ENCODE results near the gene MEOX1.
"Not testable (repeated sequence)": the region's sequence is repeated elsewhere in the genome, so short reads cannot be mapped to it uniquely, and the experiment has no call there.

MEOX1 gene

DNA sequence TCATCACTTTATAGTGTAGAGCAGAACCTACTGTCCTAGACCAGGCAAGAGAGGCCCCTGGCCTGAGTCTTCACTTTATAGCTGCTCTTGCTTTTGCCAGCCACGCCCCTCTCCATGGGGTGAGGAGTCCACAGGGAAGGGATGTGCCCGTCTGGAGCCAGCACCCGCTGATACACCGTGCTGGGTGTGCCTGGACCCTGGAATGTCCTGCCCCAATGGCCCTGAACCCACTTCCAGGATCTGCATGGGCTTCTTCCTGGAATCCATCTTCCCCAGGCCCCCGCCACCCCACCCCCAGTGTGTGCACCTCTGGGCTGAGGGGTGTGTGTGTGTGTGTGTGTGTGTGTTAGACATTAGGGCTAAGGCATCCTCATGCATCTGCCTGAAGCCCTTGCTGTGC is 44.9 kb downstream of the MEOX1 start:
- DNase-seq (ENCODE audit: low read depth): no peak

DNA sequence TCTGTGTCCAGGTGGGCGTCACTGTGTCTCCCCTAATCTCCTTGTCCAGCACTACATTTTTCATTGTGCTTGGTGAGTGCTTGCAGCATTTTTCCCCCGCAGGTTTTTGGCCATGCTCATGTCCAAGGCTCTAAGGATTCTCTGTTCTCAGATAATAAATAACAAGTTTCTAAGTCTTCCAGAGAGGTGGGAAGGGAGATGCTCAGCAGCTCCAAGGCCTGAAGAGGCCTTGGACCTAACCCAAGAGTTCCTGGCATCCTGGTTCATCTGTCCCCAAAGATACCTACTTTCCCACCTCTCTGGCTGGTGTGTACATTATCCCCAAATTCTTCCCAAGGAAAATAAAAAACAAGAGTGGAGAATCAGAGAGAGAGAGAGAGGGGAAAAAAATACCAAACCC is 45.3 kb downstream of the MEOX1 start:
- no peak for DNase-seq (ENCODE audit: low read depth)

DNA sequence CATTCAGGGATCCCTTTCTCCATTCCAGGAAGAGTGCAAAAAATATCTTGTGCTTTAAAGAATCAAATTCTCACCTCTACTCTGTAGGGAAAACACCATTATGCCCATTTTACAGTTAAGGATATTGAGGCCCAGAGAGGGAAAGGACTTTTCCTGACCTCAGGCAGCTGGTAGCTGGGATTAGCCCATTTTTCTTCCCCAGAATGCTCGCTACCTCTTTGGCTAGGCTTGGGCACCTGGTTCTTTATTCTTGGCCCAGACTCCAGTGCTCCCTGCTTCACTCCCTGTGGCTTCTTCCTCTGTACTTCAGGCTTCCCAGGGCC is 45.7 kb downstream of the MEOX1 start:
- DNase-seq (ENCODE audit: low read depth): no peak

DNA sequence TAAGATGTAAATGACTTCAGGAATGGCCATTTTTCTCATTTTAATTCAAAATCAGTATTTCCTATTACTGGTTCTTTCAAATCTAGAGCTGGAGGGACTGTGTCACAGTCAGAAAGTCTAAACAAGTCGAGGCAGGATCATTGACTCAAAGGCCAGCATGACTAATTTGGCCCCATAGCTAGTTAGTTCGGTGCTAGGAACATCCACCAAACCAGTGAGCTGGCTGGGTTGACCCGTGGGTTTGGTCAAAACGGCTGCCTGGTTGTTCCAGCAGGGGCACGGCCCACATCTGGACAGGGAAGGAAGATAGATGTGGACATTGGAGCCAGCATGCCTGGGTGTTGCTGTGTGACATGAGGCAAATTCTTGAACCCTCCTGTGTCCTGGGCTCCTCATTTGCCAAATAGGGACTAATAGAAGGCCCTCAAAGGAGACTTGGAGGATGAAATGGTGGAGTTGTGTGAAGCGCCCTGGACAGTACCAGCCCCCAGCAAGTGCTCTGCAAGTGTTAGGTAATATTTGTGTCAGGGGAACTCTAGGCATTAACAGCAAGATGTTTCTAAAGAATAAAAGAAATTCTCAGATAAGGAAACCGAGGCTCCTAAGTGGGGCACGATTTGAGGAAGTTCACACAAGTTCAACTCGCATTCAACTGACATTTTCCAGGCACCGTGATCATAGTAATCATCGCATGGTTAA is 46.2 kb downstream of the MEOX1 start:
- no peak for DNase-seq (ENCODE audit: low read depth)

DNA sequence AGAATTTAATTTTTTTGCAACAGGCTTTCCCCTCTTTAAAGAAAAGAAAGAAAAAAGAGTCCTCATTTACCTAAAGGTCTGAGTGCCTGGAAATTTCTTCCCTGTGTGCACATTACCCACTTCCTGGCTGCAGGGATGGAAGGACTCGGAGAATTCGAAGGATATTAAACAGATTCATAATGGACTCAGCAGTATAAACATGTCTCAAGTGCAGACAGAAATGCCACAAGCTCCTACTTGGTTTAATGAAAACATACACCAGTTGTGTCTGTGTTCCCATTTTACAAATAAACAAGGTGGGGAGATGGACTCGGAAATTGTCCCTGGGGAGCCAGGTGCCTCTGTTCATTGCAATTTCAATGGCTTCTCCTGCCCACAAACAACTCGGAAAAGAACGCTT is 47.2 kb downstream of the MEOX1 start:
- DNase-seq (ENCODE audit: low read depth): no peak

DNA sequence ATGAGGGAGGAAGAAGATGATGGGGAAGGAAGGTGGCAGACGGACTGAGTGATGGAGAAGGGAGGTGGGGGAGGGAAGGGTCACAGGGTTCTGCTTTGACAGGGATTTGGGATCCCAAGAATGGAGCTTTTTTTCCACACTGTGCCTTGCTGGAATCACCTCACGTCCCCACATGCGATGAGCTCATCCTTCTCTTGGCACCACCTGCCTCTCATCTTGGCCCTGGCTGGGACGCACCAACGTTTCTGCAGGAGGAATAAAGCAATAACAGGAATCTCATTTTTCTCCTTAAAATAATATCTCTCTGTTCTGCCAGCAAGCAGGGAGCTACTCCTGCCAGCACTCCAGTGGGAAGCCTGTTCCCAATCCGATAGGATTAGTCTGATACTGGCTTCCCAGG is 47.8 kb downstream of the MEOX1 start:
- DNase-seq (ENCODE audit: low read depth): no peak

DNA sequence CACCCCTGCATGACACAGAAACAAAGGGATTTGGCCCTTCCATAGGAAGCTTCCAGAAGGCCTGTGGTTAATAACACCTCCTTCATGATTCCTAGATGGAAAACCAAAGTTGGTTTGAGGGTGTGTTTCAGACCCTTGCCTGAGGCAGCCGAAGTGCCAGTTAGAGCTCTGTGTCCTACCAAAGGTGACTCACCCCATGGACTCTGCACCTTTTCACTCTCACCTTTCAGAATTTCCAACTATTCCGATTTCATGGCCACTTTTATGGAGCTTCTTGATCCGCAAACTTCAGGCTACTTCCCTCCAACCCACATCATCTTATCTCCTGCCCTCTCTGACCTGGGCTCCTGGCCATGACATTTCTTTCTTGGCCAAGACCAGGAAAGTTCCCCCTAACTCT is 49.2 kb downstream of the MEOX1 start:
- no peak for DNase-seq (ENCODE audit: low read depth)

DNA sequence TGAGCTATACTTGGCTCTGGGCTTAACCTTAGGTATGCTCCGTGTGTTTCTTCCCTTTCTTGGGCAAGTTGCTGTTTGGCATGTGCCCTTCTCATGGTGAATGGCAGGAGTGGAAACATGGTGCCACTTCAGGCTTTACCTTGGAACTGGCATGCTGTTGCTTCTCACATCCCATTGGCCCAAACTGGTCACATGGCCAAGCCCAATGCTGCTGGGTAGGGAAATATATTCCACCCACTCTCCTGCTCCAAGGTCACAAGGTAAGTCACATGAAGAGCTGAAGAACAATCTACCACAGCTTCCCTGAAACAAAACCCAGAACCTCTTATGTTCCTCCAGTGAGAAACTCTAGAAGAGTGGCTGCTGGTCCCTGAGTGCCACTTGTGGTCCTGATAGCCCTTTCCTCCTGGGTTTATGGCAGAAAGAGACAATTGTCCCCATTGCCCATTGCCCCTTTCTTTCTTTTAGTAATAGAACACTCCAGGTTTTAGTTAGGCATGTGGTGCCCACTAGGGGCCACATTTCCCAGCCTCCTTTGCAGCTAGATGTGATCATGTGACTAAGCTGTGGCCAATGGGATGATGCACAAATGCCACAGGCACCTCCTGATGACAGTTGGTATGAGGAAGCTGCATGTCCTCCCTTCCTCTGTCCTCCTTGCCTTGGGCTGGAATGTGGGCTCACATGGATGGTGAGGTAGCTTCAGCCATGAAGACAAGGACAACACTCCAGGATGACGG is 50.3 kb downstream of the MEOX1 start:
- no peak for DNase-seq (ENCODE audit: low read depth)

DNA sequence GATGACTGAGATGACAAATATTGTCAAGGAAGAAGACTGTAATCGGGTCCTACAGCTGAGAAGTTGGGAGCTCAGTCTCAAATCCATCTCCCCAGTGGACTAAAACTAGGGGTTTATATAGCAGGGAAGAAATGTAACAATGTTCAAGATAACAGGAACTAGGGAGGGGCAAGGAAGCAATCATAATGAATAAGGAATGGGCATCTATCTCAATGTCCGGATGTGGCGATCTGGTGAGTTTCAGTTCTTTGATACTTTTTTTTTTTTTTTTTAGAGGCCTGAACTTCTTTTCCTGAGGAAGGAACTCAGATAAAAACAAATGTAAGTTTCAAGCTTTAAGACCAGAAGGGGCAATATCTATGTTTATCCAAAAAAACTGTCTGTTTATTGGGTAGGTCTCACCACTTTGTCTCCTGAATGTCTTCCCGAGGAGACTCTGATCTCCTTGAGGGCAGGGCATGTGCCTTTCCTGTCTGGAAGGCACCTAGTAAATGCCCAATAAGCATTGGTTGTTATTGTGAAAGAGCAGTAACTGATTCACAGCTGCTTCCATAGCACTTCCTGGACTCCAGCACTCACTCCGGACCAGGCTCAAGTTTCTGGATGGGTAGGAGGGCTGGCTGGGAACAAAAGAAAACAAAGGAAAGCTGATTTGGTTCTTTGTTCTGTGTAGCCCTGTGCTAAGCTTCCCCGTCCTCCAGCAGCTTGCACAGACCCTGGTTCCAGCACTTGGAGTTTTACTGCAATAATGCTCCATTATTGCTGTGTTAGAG is 51.9 kb downstream of the MEOX1 start:
- DNase-seq (ENCODE audit: low read depth): no peak

DNA sequence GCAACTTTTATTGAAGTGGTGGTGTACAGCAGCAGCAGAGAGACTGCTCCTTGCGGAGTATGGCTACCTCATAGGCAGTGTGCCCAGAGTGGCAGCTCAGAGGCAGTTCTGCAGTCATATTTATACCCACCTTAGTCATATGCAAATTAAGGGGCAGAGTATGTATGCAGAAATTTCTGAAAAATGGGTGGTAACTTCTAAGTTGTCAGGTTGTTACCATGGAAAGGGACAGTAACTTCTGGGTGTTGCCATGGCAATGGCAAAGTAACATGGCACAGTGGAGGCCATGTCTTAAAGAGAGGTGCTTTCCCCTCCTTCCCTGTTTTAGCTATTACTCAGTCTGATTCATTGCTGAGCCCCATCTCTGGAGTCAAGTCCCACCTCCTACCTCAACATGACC is 53.4 kb downstream of the MEOX1 start:
- no peak for DNase-seq (ENCODE audit: low read depth)

DNA sequence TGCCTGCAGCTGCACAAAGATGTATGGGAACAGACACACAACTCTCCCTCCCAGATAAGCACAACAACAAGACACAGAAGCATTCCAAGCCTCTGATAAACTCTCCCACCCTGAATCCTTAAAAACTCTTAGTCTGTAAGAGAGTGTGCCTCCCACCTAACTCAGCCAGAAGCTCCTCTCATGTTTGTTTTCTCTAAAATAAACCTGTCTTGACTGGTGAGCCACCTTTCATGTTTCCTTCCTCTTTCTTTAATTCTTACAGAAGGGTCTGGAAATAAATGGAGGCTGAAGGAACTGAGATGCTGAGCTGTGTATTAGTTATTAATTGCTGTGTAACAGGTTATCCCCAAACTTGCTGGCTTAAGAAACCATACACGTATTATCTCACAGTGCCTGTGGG is 57.2 kb downstream of the MEOX1 start:
- DNase-seq (ENCODE audit: low read depth): no peak

DNA sequence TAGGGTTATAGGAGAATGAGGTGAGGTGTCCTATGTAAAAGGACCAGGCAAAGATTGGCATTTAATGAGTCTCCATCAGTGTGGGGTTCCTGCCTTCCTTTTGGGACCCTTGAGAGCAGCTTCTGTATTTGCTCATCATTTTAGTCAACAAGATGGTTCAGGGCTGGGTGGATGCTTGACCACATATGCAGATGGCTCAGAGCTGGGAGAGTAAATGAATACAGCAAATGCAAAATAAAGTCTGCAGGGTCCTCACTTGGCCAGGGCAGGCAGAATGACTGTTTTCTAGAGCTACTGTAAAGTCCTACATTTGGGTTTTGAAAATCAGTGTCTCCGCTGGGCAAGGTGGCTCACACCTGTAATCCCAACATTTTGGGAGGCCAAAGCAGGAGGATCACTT is 58.4 kb downstream of the MEOX1 start:
- DNase-seq (ENCODE audit: low read depth): no peak

DNA sequence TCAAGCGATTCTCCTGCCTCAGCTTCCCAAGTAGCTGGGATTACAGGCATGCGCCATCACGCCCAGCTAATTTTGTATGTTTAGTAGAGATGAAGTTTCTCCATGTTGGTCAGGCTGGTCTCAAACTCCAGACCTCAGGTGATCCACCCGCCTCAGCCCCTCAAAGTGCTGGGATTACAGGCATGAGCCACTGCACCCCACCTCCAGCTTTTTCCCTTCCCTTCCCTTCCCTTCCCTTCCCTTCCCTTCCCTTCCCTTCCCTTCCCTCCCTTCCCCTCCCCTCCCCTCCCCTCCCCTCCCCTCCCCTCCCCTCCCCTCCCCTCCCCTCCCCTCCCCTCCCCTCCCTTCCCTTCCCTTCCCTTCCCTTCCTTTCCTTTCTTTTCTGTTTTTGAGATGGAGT is 59.2 kb downstream of the MEOX1 start:
- DNase-seq (ENCODE audit: low read depth): not testable (repeated sequence)

DNA sequence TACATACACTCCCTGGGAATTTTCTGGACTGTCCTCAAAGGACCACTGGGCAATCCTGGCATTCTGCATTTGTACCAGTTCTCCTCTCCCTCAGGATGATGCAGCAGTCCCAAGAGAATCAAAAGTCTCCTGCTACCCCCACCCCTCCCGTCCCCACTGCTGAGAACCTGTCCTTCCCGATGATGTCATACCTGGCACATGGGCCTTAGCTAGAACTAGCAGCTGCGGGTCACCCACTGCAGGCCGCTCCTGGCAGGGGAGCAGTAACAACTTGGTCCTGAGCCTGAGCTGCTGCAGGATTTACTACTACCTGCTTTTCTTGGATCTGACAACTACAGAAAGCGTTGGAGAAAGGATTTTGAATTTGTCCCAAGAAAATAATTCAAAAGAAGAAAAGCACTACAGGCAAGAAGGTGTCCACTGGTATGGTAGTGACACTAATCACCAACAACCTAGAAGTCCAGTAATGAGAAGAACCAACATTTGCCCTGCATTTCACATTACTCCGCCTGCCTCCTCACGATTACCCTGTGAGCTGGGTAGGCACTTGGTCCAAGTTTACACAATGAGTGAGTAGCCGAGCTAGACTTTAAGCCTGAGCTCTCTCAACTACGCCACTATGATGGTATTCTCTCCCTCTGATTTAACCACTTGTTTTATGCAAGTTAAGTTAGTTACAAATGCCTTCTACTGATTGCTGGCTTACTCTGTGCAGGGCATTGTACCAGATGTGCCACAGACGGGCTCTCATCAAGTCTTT is 60.3 kb downstream of the MEOX1 start:
- DNase-seq (ENCODE audit: low read depth): no peak

DNA sequence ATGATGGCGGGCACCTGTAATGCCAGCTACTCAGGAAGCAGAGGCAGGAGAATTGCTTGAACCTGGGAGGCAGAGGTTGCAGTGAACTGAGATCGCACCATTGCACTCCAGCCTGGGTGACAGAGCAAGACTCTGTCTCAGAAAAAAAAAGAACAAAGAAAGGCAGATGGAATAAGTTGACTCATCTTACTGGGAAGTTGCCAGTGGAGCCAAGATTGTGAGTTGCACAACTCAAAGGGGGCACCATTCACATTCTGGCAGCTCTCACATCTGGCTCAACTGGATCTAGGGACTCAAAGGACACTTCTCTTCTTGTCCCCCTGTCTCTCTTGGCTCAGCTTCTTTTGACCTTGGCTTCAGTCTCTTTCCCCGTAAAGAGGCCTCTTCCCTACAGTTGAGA is 61.9 kb downstream of the MEOX1 start:
- DNase-seq (ENCODE audit: low read depth): peak; percentile 27

DNA sequence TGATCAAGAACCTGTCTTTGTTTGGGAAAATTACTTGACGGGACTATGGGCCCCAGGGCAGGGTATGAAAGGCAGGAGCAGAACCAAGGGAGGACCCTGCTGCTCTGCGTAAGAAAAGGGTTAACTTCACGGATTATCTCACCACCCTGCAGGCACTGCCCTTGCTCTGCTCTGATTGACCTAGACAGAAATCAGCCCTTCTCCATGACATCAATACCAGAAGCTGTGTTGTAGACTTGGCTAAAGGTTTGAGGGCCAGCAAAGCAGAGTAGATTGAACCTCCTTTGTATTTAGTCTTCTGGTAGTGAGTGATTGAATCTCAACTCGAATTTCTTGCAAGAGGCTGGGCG is 62.7 kb downstream of the MEOX1 start:
- DNase-seq (ENCODE audit: low read depth): no peak

DNA sequence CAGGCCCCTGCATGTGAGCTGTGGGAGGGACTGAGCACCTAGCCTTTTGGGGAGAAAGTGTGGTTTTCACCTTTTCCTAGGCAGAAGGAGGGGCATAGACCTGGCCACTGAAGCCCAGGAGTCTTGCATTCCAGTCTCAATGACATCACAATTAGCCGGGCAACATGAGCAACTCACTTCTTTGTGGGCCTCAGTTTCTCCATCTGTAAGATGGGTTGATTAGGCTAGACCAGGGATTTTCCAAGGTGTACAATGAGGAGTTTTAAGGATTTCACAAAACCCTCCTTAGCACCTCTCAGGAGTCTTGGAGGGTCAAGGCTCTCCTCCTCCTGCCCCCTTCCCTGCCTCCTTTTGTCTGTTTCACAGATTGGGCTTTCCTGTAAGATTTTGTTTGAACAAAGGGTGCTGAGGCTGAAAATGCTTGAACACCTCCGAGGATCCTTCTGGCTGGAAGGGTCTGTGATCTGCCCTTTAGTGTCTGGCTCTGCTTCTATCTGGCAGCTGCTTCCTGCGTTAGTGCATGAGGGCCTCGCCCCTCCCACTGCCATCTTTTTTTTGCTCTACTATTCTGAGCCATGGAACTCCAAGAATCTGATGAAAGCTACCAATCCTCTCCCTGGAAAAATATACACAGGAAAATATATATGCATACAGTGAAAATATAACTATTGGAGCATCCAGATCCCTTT is 63.2 kb downstream of the MEOX1 start:
- no peak for DNase-seq (ENCODE audit: low read depth)

DNA sequence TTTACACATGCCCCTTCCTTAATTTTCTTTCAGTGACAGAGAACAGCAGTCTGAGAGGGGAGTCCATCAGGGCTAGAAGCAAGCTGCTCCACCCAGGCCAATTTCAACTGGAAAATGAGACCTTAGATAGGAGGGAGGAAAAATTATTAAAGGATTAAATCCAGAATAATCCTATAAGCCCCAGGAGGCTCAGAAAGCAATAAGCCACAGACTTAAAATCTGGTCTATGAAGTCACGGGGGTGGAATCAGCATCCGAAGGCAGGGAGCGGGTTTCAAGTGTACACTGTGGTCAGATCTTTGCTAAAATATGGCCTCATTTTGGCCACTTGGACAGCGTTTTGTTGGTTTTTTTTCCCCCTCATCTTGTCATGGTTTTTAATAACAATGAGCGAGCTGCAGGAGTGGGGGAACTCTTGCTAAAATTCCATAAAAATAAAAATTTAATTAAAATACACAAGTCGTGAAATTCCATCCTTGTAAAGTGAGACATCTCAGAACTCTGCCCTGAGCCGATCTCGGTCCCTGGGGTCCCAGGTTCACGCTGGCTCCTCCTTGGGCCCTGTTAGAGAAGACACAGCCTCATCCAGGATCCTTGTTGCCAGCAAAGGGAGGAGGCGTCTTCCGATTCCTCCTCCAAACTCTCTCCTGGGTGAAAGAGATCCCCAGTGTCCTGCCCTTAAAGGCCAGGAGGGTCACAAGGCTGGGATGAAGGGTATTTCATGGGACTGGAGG is 63.9 kb downstream of the MEOX1 start:
- no peak for DNase-seq (ENCODE audit: low read depth)

DNA sequence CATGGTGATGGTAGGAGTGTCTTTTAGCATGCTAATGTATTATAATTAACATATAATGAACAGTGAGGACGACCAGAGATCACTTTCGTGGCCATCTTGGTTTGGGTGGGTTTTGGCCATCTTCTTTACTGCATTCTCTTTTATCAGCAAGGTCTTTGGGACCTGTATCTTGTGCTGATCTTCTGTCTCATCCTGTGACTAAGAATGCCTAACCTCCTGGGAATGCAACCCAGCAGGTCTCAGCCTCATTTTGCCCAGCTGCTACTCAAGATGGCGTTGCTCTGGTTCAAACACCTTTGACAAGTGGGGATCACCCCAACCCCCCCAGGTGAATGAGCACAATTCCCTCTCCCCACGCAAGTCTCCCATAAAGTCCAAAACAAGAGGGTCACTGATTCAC is 66.3 kb downstream of the MEOX1 start:
- DNase-seq (ENCODE audit: low read depth): no peak

DNA sequence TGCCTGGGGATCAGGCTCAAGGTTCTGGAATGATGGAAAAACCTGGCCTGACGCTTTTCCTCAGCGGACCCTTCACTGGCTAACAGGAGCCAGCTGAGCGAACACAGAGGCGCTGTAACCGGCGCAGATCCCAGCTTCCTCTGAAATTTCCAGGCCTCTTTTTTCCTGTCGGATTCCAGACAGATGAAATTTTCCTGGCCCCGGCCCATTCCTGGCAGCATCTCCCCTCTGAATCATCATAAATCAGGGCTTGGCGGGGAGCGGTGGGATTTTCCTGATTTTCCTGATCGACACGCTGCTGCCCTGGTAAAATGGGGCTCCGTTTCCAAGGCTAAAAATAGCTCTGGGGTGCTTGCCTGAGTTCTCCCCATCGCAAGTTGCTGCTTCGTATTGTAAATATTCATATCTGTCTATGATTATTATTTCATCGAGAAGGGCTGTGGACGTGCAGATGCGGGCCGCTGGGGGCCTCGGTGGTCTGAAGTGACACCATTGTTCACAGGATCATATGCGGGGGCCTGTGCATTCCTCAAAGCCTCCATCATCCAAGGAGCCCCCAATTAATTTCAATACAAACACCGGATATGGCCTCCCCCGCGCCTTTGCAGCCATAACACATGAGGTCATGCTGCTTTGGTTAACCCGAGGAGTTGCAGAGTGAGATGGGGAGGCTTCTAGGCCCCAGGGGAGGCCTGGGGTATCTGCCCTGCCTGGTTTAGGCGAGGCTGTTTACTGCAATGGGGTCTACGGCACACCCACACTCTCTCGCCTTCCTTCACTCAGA is 69.8 kb downstream of the MEOX1 start:
- no peak for DNase-seq (ENCODE audit: low read depth)

DNA sequence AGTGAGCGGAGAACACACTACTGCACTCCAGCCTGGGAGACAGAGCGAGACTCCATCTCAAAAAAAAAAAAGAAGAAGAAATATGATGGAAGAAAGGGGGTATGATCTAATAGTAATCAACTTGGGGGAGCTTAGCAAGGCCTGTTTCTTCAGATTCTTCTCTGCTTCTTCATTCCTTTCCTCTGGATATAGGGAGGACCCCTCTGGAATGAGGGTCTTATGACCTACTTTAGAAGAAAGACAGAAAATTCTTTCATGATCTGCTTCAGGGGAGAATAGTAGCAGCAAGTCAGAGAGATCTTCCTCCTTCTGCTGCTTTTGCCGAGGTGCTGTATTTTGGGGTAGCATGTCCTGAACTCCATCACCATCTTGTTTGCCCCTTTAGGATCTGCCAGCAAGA is 70.7 kb downstream of the MEOX1 start:
- DNase-seq (ENCODE audit: low read depth): no peak

Measured in non-pigmented ciliary epithelial cell (primary cell).